AG09319 (cell line): Measurements from ENCODE around the gene FAM200A.
"Not testable (repeated sequence)": the region's sequence is repeated elsewhere in the genome, so short reads cannot be mapped to it uniquely, and the experiment has no call there.

Experiments
- DNase-seq: peaks from one replicate; pipeline ENCODE4 v3.0.0-alpha.2; 2010; ENCODE audit warnings: low read depth; ENCODE audit errors: extremely low read depth
- CTCF ChIP-seq: IDR thresholded peaks from 2 replicates; pipeline ENCODE4 v1.5.1; 2011; ENCODE audit warnings: low read depth, mild to moderate bottlenecking, inconsistent platforms, low read length, moderate library complexity

The FAM200A gene

DNA sequence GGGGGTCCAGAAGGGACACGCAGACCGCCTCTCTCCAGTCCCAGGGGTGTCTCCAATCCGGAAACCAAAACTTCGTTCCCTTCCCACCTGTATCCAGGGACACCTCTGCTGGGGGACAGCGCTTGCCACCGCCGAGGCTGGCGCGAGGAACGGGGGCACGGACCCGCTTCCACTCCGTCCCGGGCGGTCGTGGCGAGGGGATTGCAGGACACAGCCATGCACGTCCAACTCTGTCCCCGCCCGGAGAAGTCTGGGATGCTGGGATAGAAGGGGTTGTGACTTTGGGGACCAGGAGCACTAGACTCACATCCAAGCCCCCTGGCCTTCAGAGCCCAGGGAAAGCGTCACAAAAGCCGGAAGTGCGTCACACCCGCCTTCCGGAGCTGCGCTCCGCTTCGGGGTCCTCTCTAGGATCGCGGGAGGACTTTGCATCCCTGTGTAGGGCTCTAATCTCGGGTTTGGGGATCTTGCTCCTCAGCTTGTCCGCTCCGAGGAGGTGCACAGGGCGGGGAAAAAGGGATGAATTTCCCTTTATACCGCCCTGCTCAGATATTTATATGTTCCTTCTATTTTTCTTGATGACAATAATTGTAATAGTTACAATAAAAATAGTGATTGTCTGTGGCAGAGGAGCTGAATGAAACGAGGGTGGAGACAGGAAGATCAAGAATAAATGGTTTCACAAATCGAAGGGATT, at the start of gene FAM200A:
FAM200A (minus strand) TSS at position 348 of the 697 bp plus-strand sequence. CDS start 3,707 bp downstream, outside the sequence.
- no peak for TF ChIP-seq CTCF
- DNase-seq, result peak; percentile 72

DNA sequence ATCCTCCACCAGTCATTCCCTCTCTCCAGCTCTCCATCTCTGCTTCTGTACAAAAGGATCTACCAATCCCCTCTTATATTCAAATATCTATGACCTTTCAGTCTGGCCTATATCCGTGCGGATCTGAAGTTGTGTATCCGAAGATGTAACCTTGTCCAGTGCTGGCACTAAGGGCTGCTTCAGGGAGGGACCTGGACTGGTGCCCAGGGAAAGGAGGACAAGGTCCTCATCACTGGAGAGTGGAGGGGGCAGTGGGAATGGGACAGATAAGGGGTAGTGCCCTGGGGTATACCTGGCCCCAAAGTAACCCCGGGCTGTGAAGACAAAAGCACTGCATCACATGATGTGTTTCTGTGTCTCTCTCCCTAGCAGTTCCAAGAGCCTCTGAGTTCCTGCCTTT, 47.9 kb upstream of the FAM200A start:
- TF ChIP-seq CTCF, result no peak
- DNase-seq, result no peak

DNA sequence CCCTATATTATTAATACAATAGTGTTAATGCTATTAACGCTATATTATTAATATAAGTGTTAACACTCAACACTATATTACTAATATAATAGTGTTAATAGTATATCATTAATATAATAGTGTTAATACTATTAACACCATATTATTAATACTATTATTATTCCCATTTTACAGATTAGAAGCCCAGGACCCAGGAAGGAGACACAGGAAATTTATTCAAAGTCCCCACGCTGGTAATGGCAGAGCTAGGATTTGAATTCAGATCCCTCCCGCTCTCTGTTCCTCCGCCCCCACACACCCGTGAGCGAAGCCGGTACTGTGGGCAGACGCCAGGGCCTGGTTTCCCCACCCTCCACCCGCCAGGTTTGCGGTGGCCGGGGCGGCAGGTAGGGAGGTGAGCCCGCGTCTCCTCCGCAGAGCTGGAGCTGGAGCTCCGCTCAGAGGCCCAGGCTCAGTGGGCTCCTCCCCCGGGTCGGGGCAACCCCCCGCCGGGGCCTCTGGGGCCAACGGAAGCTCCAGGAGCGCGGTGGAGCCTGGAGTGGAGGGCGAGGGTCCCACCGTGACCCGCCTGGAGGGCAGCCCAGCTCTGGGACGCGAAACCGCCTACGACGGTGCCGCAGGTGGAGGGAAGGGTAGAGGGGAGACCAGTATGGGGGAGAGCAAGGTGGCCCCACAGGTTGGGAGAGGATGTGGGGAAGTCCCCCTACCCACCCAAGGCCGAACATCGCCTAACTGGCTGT, 46.0 kb upstream of the FAM200A start, which contains the start of gene TMEM225B:
TMEM225B (plus strand) TSS at position 506 of the 740 bp plus-strand sequence. CDS start 6,122 bp downstream, outside the sequence.
- DNase-seq, result no peak
- TF ChIP-seq CTCF, result no peak

DNA sequence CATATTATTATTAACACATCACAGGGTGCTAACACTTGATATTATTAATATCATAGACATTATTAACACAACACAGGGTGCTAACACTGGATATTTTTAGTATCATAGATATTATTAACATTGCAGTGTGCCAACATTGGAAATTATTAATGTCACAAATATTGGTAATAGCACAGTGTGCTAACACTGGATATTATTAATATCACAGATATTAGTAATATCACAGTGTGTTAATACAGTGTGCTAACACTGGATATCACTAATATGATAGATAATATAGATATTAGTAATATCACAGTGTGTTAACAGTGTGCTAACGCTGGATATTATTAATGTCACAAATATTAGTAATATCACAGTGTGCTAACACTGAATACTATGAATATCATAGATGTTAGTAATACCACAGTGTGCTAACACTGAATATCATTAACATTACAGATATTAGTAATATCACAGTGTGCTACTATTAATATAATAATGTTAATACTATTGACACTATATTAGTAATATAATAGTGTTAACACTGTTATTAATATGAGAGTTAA, 44.6 kb upstream of the FAM200A start:
- TF ChIP-seq CTCF, result no peak
- DNase-seq, result no peak

DNA sequence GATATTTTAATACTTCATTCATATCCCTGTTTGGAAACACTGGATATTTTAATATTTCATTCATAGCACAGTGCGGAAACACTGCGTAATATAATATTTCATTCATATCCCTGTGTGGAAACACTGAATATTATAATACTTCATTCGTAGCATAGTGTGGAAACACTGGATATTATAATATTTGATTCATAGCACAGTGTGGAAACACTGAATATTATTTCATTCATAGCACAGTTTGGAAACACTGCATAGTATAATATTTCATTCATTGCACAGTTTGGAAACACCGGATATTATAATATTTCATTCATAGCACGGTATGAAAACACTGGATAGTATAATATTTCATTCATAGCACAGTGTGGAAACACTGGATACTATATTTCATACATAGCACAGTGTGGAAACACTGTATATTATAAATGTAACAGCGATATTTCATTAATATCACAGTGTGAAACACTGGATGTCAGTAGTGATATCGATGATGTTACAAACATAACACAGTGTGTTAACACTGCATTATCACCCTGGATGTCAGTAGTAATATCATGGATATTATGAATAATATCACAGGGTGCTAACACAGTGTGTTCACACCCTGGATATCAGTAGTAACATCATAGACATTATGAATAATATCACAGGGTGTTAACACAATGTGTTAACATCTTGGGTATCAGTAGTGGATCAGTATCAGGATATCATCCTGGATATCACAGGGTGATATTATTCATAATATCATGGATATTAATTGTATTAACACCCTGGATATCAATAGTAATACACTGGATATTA, 43.2 kb upstream of the FAM200A start:
- DNase-seq, result no peak
- TF ChIP-seq CTCF, result no peak

DNA sequence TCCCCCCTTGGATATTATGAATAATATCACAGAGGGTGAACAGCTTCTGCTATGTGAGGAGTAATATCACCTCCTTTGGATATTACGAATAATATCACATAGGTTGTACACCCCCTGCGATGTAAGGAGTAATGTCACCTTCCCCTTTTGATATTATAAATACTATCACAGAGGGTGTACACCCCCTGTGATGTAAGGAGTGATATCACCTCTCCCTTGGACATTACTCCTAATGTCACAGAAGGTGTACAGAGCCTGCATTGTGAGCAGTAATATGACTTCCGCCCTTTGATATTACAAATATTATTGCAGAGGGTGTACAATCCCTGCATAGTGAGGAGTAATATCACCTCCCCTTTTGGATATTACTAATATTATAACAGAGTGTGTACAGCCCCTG, 37.0 kb upstream of the FAM200A start:
- DNase-seq, result no peak

GRCh38 chr7:99580778-99581332, 28.9 kb upstream of the FAM200A start:
- DNase-seq, result not testable (repeated sequence)

More for the DNA sequence above, 37.0 kb upstream of the FAM200A start:
- no peak for TF ChIP-seq CTCF
